ENCODE results near the gene NR3C1. TPM values are rescaled to one million over a fixed set of nuclear protein-coding genes. Genes with fewer than 3 reads are reported as not detected.

NR3C1 gene
- total RNA-seq, 1 experiment from 2014 or later = 31.4 TPM

DNA sequence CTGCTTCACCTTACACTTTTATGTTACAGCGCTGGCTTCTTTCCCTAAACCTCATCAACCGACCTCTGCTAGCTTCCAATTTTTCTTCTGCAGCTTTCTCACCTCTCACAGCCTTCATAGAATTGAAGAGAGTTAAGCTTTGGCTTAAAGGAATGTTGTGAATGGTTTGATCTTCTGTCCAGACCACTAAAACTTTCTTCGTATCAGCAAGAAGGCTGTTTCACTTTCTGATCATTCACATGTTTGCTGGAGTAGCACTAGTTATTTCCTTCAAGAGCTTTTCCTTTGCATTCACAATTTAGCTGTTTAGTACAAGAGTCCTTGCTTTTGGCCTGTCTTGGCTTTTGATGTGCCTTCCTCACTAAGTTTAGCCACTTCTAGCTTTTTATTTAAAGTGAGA is 49.5 kb downstream of the NR3C1 start:
- Histone ChIP-seq H3K4me1 (ENCODE audit: insufficient read depth, low read length) (no peaks in the 10 kb centered on the region), H3K23me2 (ENCODE audit: insufficient read length, low read depth, low read length, poor library complexity, severe bottlenecking) (no peaks in the 10 kb centered on the region), H2AFZ (ENCODE audit: low read length) (no peak overlapping the region), H2BK120ac (ENCODE audit: low read depth, low read length, poor library complexity, severe bottlenecking) (no peak overlapping the region), H3K79me2 (ENCODE audit: insufficient read depth, low read length) (no peaks in the 10 kb centered on the region), H4K91ac (ENCODE audit: insufficient read length, low read depth, low read length) (no peak overlapping the region), H3K27me3 (ENCODE audit: insufficient read depth, low read length) (no peaks in the 10 kb centered on the region), H3K9me3 (ENCODE audit: control insufficient read depth, low read depth, low read length) (no peaks in the 10 kb centered on the region), H4K8ac (replicated peaks; ENCODE audit: insufficient read length, low read depth, low read length) (no peak overlapping the region), H2BK5ac (ENCODE audit: insufficient read length, low read length) (no peak overlapping the region), H3K14ac (ENCODE audit: insufficient read depth, low read length) (no peak overlapping the region), H2AK5ac (ENCODE audit: insufficient read length, low read length) (no peak overlapping the region), H3T11ph (ENCODE audit: low read length) (no peak overlapping the region), H3K56ac (ENCODE audit: insufficient read length, low read depth, low read length) (no peak overlapping the region), H3K23ac (ENCODE audit: insufficient read length, low read depth, low read length) (no peak overlapping the region), H4K5ac (ENCODE audit: insufficient read length, low read depth, low read length) (no peak overlapping the region), H3K27ac (ENCODE audit: insufficient read length, low read depth, low read length) (no peak overlapping the region), H3K4ac (ENCODE audit: low read depth, low read length) (no peak overlapping the region), H2BK12ac (ENCODE audit: insufficient read length, low read depth, low read length) (no peak overlapping the region), H3K4me2 (ENCODE audit: insufficient read depth, insufficient read length, low read length) (no peak overlapping the region), H3K9ac (ENCODE audit: extremely low read depth, insufficient read length, low read length) (no peak overlapping the region), H2BK15ac (ENCODE audit: low read depth, low read length) (no peak overlapping the region), H4K20me1 (ENCODE audit: control insufficient read depth, insufficient read depth, insufficient read length) (no peaks in the 10 kb centered on the region), H3K18ac (ENCODE audit: insufficient read length, low read depth, low read length) (no peak overlapping the region), H2BK20ac (ENCODE audit: low read depth, low read length, poor library complexity, severe bottlenecking) (no peak overlapping the region), H3K79me1 (ENCODE audit: insufficient read depth, low read depth, low read length, poor library complexity, severe bottlenecking) (no peaks in the 10 kb centered on the region)
- DNase-seq = no peak
- no CpG with 5 or more reads among the region's 3 CpGs for WGBS (ENCODE audit: extremely low coverage, insufficient read length, low lambda C conversion rate)
- TF ChIP-seq, protein P1, sequence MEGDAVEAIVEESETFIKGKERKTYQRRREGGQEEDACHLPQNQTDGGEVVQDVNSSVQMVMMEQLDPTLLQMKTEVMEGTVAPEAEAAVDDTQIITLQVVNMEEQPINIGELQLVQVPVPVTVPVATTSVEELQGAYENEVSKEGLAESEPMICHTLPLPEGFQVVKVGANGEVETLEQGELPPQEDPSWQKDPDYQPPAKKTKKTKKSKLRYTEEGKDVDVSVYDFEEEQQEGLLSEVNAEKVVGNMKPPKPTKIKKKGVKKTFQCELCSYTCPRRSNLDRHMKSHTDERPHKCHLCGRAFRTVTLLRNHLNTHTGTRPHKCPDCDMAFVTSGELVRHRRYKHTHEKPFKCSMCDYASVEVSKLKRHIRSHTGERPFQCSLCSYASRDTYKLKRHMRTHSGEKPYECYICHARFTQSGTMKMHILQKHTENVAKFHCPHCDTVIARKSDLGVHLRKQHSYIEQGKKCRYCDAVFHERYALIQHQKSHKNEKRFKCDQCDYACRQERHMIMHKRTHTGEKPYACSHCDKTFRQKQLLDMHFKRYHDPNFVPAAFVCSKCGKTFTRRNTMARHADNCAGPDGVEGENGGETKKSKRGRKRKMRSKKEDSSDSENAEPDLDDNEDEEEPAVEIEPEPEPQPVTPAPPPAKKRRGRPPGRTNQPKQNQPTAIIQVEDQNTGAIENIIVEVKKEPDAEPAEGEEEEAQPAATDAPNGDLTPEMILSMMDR (conservative IDR thresholded peaks at IDR 0.05) = no peak
- no peak overlapping the region; a peak in 1 of 7 replicates for H3K27ac Mint-ChIP-seq
- H3K4me3 Mint-ChIP-seq = no peak overlapping the region
- no peaks in the 10 kb centered on the region for H3K27me3 Mint-ChIP-seq (ENCODE audit: low read depth)
- peaks cover 0 to 6% of the 10 kb centered on the region in 2 experiments; a peak in 3 of 4 replicates for H3K4me1 Mint-ChIP-seq
- H3K36me3 Mint-ChIP-seq (ENCODE audit: insufficient read depth in 1 of 3, low read depth in 3 of 3) = no peaks in the 10 kb centered on the region
- H3K9me3 Mint-ChIP-seq = no peaks in the 10 kb centered on the region

Measured in H9 (cell line).